HG03378 (cell line): ENCODE data around the gene C20orf202.

Experiments used
- ATAC-seq: cut with Tn5 transposase; IDR thresholded peaks from one replicate; pipeline ENCODE4 v1.9.1; 2021; ENCODE audit warnings: mild to moderate bottlenecking, moderate library complexity; ENCODE audit not compliant: unreplicated experiment

C20orf202 gene

GRCh38 chr20:1202762-1203504 lies at the start of gene C20orf202:
TSS of gene C20orf202 (plus strand) at chr20:1203454. CDS start at chr20:1203586, 132 bp downstream.
- ATAC-seq: no peak

- ATAC-seq: no peak
Measured at GRCh38 chr20:1154226-1154625, 49.0 kb upstream of the C20orf202 start.

GRCh38 chr20:1154691-1155090 lies 48.6 kb upstream of the C20orf202 start:
- no peak for ATAC-seq

GRCh38 chr20:1155342-1155741 lies 47.9 kb upstream of the C20orf202 start:
- no peak for ATAC-seq

- ATAC-seq: no peak
Measured at GRCh38 chr20:1160496-1160895, 42.8 kb upstream of the C20orf202 start.

- ATAC-seq: no peak
Measured at GRCh38 chr20:1160991-1161390, 42.3 kb upstream of the C20orf202 start.

GRCh38 chr20:1163105-1163504 lies 40.1 kb upstream of the C20orf202 start:
- ATAC-seq: no peak

GRCh38 chr20:1163653-1164052 lies 39.6 kb upstream of the C20orf202 start:
- no peak for ATAC-seq

- ATAC-seq: no peak
Measured at GRCh38 chr20:1164871-1165270, 38.4 kb upstream of the C20orf202 start.

GRCh38 chr20:1165521-1165920 lies 37.7 kb upstream of the C20orf202 start:
- ATAC-seq: no peak

GRCh38 chr20:1165941-1166340 lies 37.3 kb upstream of the C20orf202 start:
- no peak for ATAC-seq

GRCh38 chr20:1166948-1167720 lies 36.1 kb upstream of the C20orf202 start:
- ATAC-seq: no peak

- no peak for ATAC-seq
Measured at GRCh38 chr20:1169224-1169623, 34.0 kb upstream of the C20orf202 start.

GRCh38 chr20:1171461-1172093 lies 31.7 kb upstream of the C20orf202 start:
- no peak for ATAC-seq

GRCh38 chr20:1173698-1174097 lies 29.6 kb upstream of the C20orf202 start:
- no peak for ATAC-seq

- no peak for ATAC-seq
Measured at GRCh38 chr20:1174787-1175186, 28.5 kb upstream of the C20orf202 start.

- ATAC-seq: no peak
Measured at GRCh38 chr20:1177680-1178079, 25.6 kb upstream of the C20orf202 start.

GRCh38 chr20:1178103-1178502 lies 25.2 kb upstream of the C20orf202 start:
- ATAC-seq: no peak

GRCh38 chr20:1178623-1179022 lies 24.6 kb upstream of the C20orf202 start:
- no peak for ATAC-seq

- no peak for ATAC-seq
Measured at GRCh38 chr20:1180949-1181348, 22.3 kb upstream of the C20orf202 start.

GRCh38 chr20:1182106-1182505 lies 21.1 kb upstream of the C20orf202 start:
- ATAC-seq: no peak

GRCh38 chr20:1183153-1183552 lies 20.1 kb upstream of the C20orf202 start:
- ATAC-seq: no peak
